ENCODE data around the gene CTSW.

The CTSW gene

GRCh38 chr11:65868076-65868667, 11.5 kb upstream of the CTSW start:
- DNase-seq = no peak

GRCh38 chr11:65868907-65869306, 10.7 kb upstream of the CTSW start:
- DNase-seq = no peak

GRCh38 chr11:65869643-65870306, 9.9 kb upstream of the CTSW start:
- no peak for DNase-seq

GRCh38 chr11:65870307-65870658, 9.4 kb upstream of the CTSW start:
- no peak for DNase-seq

- DNase-seq = no peak
Measured at GRCh38 chr11:65870706-65871681, 8.6 kb upstream of the CTSW start.

- no peak for DNase-seq
Measured at GRCh38 chr11:65871811-65872548, 7.7 kb upstream of the CTSW start.

- no peak for DNase-seq
Measured at GRCh38 chr11:65872586-65873317, 6.9 kb upstream of the CTSW start, which contains the start of gene EFEMP2. TSS of gene EFEMP2 (minus strand) at chr11:65872800. CDS start at chr11:65872354, 446 bp downstream.

GRCh38 chr11:65873318-65874156, 6.1 kb upstream of the CTSW start:
- peak; percentile 71 for DNase-seq

- DNase-seq = no peak
Measured at GRCh38 chr11:65880027-65880426, 390 bp downstream of the CTSW start.

GRCh38 chr11:65880844-65881421, 1.3 kb downstream of the CTSW start:
- no peak for DNase-seq

GRCh38 chr11:65882120-65883057, 2.8 kb downstream of the CTSW start:
- DNase-seq = no peak

GRCh38 chr11:65883058-65883761, 3.6 kb downstream of the CTSW start:
- no peak for DNase-seq

- no peak for DNase-seq
Measured at GRCh38 chr11:65883786-65884715, 4.4 kb downstream of the CTSW start.

- peak; percentile 43 for DNase-seq
Measured at GRCh38 chr11:65884716-65885092, 5.1 kb downstream of the CTSW start.

GRCh38 chr11:65885231-65885630, 5.6 kb downstream of the CTSW start:
- no peak for DNase-seq

- DNase-seq = no peak
Measured at GRCh38 chr11:65885808-65886536, 6.3 kb downstream of the CTSW start.

Measured in SHP77 treated with DMSO at 0.1 percent for 48 hours (cell line).